Cardiac muscle cell (in vitro differentiated cells and primary cell): ENCODE data around the gene RRP1. TPM values are rescaled to one million over a fixed set of nuclear protein-coding genes. Genes with fewer than 3 reads are reported as not detected.

ENCODE experiments used
- DNase-seq, 2 donors: peaks; one replicate each; pipeline versions ENCODE4 v3.0.0 to v3.0.0-alpha.2; 2010 to 2017; ENCODE audit warnings: low read depth in 1 of 2, low spot score in 1 of 2
- H3K27ac ChIP-seq: fragments of 200-600 bp; sonication (generic); 2 replicates; pipeline ENCODE4 v1.5.1; 2016
- H3K27me3 ChIP-seq: fragments of 200-600 bp; sonication (generic); 2 replicates; pipeline ENCODE4 v1.6.0; 2016; ENCODE audit warnings: control low read depth
- H3K36me3 ChIP-seq: fragments of 200-600 bp; sonication (generic); 2 replicates; pipeline ENCODE4 v1.5.1; 2016; ENCODE audit warnings: control low read depth
- H3K4me1 ChIP-seq: fragments of 200-600 bp; sonication (generic); 2 replicates; pipeline ENCODE4 v1.8.1; 2017; ENCODE audit warnings: low read depth, mild to moderate bottlenecking, mixed run types
- H3K4me3 ChIP-seq: fragments of 200-600 bp; sonication (generic); 2 replicates; pipeline ENCODE4 v1.5.1; 2016; ENCODE audit warnings: mild to moderate bottlenecking
- H3K9me3 ChIP-seq: fragments of 200-600 bp; sonication (generic); 2 replicates; pipeline ENCODE4 v1.5.1; 2017; ENCODE audit warnings: low read depth, mild to moderate bottlenecking, control low read depth
- CTCF ChIP-seq: IDR thresholded peaks from 2 replicates; pipeline ENCODE4 v1.5.1; 2012; ENCODE audit warnings: low read depth, mild to moderate bottlenecking, low read length
- polyA plus RNA-seq: library from polyadenylated mRNA; unstranded; fragments of >200 nt; fragmentation: Nextera tagmentation; extraction: Ambion mirVana; gene quantifications from 2 replicates; pipeline ENCODE4 v1.2.1, GENCODE V29; 2016
- total RNA-seq: library from RNA; depleted of rRNA; stranded (reverse); fragments of >200 nt; gene quantifications from 2 replicates; pipeline ENCODE4 v1.2.3, GENCODE V29; 2016

RRP1 gene
- total and polyA plus RNA-seq, 2 experiments from 2014 or later = 20.1 to 27.8 TPM

DNA sequence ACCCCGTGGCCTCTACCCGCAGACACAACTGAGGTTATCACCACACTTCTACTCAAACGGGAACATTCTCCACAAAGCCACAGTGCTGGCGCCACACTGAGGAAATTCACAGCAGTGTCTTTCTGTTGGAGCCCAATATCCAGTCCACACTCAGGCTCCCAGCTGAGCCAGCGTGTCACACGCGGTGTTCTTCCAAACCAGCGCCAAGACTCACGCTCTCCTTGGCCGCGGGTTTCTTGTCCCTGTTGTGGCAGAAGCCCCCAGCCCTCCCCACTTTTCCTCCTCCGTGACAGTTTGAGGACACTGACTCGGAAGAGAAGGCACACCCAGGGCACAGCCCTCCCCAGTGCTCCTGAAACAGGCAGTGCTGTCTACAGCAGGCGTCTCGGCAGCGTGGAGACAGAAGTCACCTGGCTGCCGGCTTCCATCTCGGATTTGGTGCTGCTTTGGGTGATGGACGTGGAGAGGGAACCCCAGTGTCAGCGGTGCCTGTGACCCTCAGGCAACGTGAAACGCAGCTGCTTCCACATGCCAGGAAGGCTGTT is 40.3 kb downstream of the RRP1 start:
- no peaks in the 10 kb centered on the region for H3K4me1 ChIP-seq
- no peaks in the 10 kb centered on the region for H3K27me3 ChIP-seq
- no peaks in the 10 kb centered on the region for H3K36me3 ChIP-seq
- H3K9me3 ChIP-seq = no peaks in the 10 kb centered on the region
- H3K27ac ChIP-seq = no peak overlapping the region
- no peak overlapping the region for H3K4me3 ChIP-seq
- TF ChIP-seq CTCF = no peak
- DNase-seq = no peak

GRCh38 chr21:43832158-43832550 is 42.8 kb downstream of the RRP1 start:
- no peak overlapping the region for H3K27ac ChIP-seq
- no peak for DNase-seq
- no peaks in the 10 kb centered on the region for H3K27me3 ChIP-seq
- no peak for TF ChIP-seq CTCF
- H3K4me1 ChIP-seq = no peaks in the 10 kb centered on the region
- no peaks in the 10 kb centered on the region for H3K36me3 ChIP-seq
- no peak overlapping the region for H3K4me3 ChIP-seq
- H3K9me3 ChIP-seq = no peaks in the 10 kb centered on the region

DNA sequence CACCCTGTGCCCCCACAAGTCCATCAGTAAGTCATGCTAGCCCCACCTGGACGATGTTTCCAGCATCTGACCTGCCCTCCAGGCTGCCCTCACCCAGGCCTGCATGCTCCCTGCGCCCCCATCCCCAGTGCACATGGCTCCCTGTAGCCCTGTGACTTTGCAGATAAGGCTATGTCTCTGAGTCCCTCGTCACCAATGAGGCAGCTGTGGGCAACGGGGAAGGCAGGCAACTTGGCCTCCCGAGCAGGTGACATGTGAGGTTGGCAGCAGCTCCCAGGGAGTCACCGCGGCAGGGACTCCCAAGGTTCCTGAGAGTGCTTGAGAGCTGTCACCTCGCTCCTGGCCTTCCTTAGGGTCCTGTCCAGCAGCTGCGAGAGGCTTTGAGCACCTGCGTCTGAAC is 43.3 kb downstream of the RRP1 start:
- no peak for TF ChIP-seq CTCF
- DNase-seq = no peak
- no peak overlapping the region for H3K4me3 ChIP-seq

DNA sequence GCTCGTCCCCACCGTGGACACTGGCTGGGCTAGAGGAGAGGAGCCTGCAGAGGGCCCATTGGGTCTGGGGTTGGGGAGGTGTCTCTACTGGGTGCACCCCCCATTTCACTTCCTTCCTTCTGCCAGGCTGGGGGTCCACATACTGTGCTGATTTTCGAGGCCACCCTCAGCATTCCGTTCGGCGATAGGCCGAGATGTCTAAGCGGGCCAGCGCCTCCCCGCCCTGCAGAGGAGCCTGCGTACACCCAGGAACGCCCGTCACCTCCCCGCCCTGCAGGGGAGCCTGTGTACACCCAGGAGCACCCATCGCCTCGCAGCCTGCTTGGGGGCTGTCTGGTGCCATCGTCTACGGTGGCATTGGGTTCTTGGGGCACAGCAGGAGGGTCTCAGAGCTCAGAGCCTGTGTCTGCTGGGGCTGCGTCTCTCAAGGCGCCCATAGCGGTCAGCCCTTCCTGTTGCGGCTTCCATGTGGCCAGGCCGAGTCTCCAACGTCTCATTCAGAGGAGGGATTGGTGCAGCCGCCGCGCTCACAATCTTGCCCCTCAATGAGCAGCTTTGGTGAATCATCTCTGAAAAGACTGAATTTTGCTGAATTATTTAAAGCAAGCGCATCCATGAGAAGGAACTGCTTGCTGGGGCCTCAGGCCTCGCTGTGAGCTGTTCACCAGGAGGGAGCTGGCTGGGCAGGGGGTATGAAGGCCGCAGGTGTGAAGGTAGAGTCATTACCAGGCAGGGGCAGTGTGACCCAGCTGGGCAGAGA is 44.9 kb downstream of the RRP1 start:
- Histone ChIP-seq H3K27ac (no peak overlapping the region), H3K36me3 (no peaks in the 10 kb centered on the region), H3K4me3 (no peak overlapping the region), H3K4me1 (no peaks in the 10 kb centered on the region), H3K9me3 (no peaks in the 10 kb centered on the region), H3K27me3 (no peaks in the 10 kb centered on the region)
- no peak for DNase-seq
- TF ChIP-seq CTCF = no peak

More for the DNA sequence above, 43.3 kb downstream of the RRP1 start:
- Histone ChIP-seq H3K4me1 (no peaks in the 10 kb centered on the region), H3K9me3 (no peaks in the 10 kb centered on the region), H3K36me3 (no peaks in the 10 kb centered on the region), H3K27me3 (no peaks in the 10 kb centered on the region), H3K27ac (no peak overlapping the region)

DNA sequence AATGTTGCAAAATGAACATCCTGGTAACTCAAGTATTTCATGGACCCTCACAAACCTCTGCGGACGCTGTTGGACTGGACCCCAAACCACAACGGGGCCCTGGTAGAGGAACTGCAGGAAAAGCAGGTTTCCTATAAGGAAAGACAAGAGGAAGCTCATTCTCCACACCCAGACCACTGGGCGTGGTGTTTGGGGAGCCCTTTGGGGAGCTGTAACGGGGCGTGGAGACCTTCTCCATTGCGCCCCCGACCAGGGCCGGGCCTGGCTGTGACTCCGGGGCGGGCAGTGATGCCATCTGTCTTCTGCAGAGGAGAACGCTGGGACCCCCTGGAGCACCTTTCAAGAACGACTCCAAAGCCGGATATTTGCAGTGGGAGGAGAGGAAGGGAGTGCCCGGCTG is 45.7 kb downstream of the RRP1 start:
- no peak for TF ChIP-seq CTCF
- H3K27me3 ChIP-seq = no peaks in the 10 kb centered on the region
- DNase-seq = no peak

More for the DNA sequence above, 45.7 kb downstream of the RRP1 start:
- Histone ChIP-seq H3K4me1 (no peaks in the 10 kb centered on the region), H3K27ac (no peak overlapping the region), H3K9me3 (no peaks in the 10 kb centered on the region), H3K36me3 (no peaks in the 10 kb centered on the region), H3K4me3 (no peak overlapping the region)
